Breast epithelium (tissue), 4 donors: ENCODE results near the gene SLC2A8. TPM values are rescaled to one million over a fixed set of nuclear protein-coding genes. Genes with fewer than 3 reads are reported as not detected.

Source experiments
- DNase-seq, 2 donors: peaks; one replicate each; pipeline ENCODE4 v3.0.0-alpha.2; 2019; ENCODE audit warnings: low spot score in 2 of 2
- H3K27ac ChIP-seq, 2 donors: fragments of 200-600 bp; sonication (generic) in 1 of 2; one replicate each; pipeline ENCODE4 v1.5.1; 2016 to 2019; ENCODE audit warnings: mild to moderate bottlenecking in 1 of 2
- H3K27me3 ChIP-seq, 2 donors: fragments of 200-600 bp; sonication (generic) in 1 of 2; one replicate each; pipeline versions ENCODE4 v1.5.1 to v1.6.0; 2017 to 2019; ENCODE audit warnings: control low read depth in 1 of 2, mild to moderate bottlenecking in 1 of 2
- H3K36me3 ChIP-seq: fragments of 200-600 bp; one replicate; pipeline ENCODE4 v1.5.1; 2019
- H3K4me1 ChIP-seq, 2 donors: fragments of 200-600 bp; sonication (generic); one replicate each; pipeline ENCODE4 v1.5.1; 2016 to 2019; ENCODE audit warnings: control low read depth in 1 of 2
- H3K4me3 ChIP-seq, 3 donors: fragments of 200-600 bp; sonication (generic); 1 replicate in 2 of 3; 2 replicates in 1 of 3; pipeline ENCODE4 v1.5.1; 2016 to 2019; ENCODE audit warnings: mild to moderate bottlenecking in 3 of 3, moderate library complexity in 2 of 3
- H3K9me3 ChIP-seq, 2 donors: fragments of 200-600 bp; sonication (generic) in 1 of 2; one replicate each; pipeline ENCODE4 v1.5.1; 2016 to 2019; ENCODE audit warnings: control low read depth in 1 of 2
- CTCF ChIP-seq, 3 donors: fragments of 450-650 bp; IDR thresholded peaks; one replicate each; pipeline ENCODE4 v1.5.1; 2016 to 2017; ENCODE audit warnings: antibody characterized with exemption in 3 of 3, mild to moderate bottlenecking in 3 of 3, moderate library complexity in 3 of 3
- POLR2A ChIP-seq: fragments of 450-650 bp; IDR thresholded peaks from one replicate; pipeline ENCODE4 v1.6.1; 2016; ENCODE audit warnings: antibody characterized with exemption, mild to moderate bottlenecking, moderate library complexity
- POLR2AphosphoS5 ChIP-seq, 3 donors: sonication (generic); formaldehyde crosslinking; IDR thresholded peaks; one replicate each; pipeline ENCODE4 v1.6.1; 2017; ENCODE audit warnings: antibody characterized with exemption in 3 of 3
- intact Hi-C: fragments of 100-400 bp; cut with DNase I; formaldehyde crosslinking; loops from one replicate; pipeline ENCODE4 v1.15.1; 2023; ENCODE audit warnings: low total_unique reads
- total RNA-seq, 3 donors: library from RNA; depleted of rRNA; stranded (reverse); fragments of >200 nt; gene quantifications; one replicate each; pipeline ENCODE4 v1.1.0, GENCODE V29; 2016

The SLC2A8 gene
- total RNA-seq, 3 donors from 2014 or later = 17.7 to 38.7 (median 20.9) TPM

GRCh38 chr9:127368852-127369402, 28.0 kb upstream of the SLC2A8 start:
- Histone ChIP-seq H3K27me3 (no peaks in the 10 kb centered on the region), H3K9me3 (no peaks in the 10 kb centered on the region), H3K4me3 (no peak overlapping the region), H3K4me1 (no peaks in the 10 kb centered on the region), H3K27ac (no peak overlapping the region), H3K36me3 (no peaks in the 10 kb centered on the region)
- DNase-seq = no peak
- TF ChIP-seq POLR2A (no peak), POLR2AphosphoS5 (IDR thresholded peaks at IDR 0.05) (no peak), CTCF (IDR thresholded peaks at IDR 0.05) (no peak)
- intact Hi-C loops = no loop called here

GRCh38 chr9:127369428-127369827, 27.5 kb upstream of the SLC2A8 start:
- intact Hi-C loops = no loop called here
- no peak overlapping the region for H3K27ac ChIP-seq
- no peaks in the 10 kb centered on the region for H3K36me3 ChIP-seq
- H3K27me3 ChIP-seq = no peaks in the 10 kb centered on the region
- no peak overlapping the region for H3K4me3 ChIP-seq
- TF ChIP-seq CTCF (IDR thresholded peaks at IDR 0.05) = no peak
- no peak for TF ChIP-seq POLR2A
- no peak for TF ChIP-seq POLR2AphosphoS5 (IDR thresholded peaks at IDR 0.05)
- no peaks in the 10 kb centered on the region for H3K4me1 ChIP-seq
- no peak for DNase-seq
- H3K9me3 ChIP-seq = no peaks in the 10 kb centered on the region

- no peak overlapping the region for H3K27ac ChIP-seq
- DNase-seq = no peak
- TF ChIP-seq CTCF (IDR thresholded peaks at IDR 0.05) (no peak), POLR2A (no peak)
These were observed 26.8 kb upstream of the SLC2A8 start for GRCh38 chr9:127370147-127370579.

GRCh38 chr9:127370672-127371648, 26.0 kb upstream of the SLC2A8 start:
- Histone ChIP-seq H3K4me3 (no peak overlapping the region), H3K27me3 (no peaks in the 10 kb centered on the region), H3K36me3 (no peaks in the 10 kb centered on the region), H3K9me3 (no peaks in the 10 kb centered on the region), H3K4me1 (no peaks in the 10 kb centered on the region), H3K27ac (no peak overlapping the region)
- no peak for DNase-seq
- intact Hi-C loops = no loop called here
- TF ChIP-seq POLR2AphosphoS5 (IDR thresholded peaks at IDR 0.05) (no peak), CTCF (IDR thresholded peaks at IDR 0.05) (no peak), POLR2A (no peak)

More at GRCh38 chr9:127370147-127370579, 26.8 kb upstream of the SLC2A8 start:
- Histone ChIP-seq H3K36me3 (no peaks in the 10 kb centered on the region), H3K4me3 (no peak overlapping the region), H3K4me1 (no peaks in the 10 kb centered on the region), H3K27me3 (no peaks in the 10 kb centered on the region), H3K9me3 (no peaks in the 10 kb centered on the region)
- intact Hi-C loops = no loop called here

- intact Hi-C loops = no loop called here
- Histone ChIP-seq H3K9me3 (no peaks in the 10 kb centered on the region), H3K4me3 (no peak overlapping the region), H3K4me1 (no peaks in the 10 kb centered on the region), H3K27ac (no peak overlapping the region), H3K36me3 (no peaks in the 10 kb centered on the region), H3K27me3 (no peaks in the 10 kb centered on the region)
- TF ChIP-seq POLR2AphosphoS5 (IDR thresholded peaks at IDR 0.05) (no peak), CTCF (IDR thresholded peaks at IDR 0.05) (no peak), POLR2A (no peak)
- no peak for DNase-seq
These were observed 16.5 kb upstream of the SLC2A8 start for GRCh38 chr9:127380479-127380878.
